ENCODE measurements around the gene RUNX1.

GRCh38 chr21:34859976-34860653, 189.0 kb downstream of the RUNX1 start:
- TF ChIP-seq ZZZ3 (IDR thresholded peaks at IDR 0.05; ENCODE audit: control insufficient read depth, insufficient read length, low read depth) (no peak), BMI1 (IDR thresholded peaks at IDR 0.05; ENCODE audit: borderline replicate concordance) (no peak), CTCF (IDR thresholded peaks at IDR 0.05 in 2 of 3, conservative IDR thresholded peaks at IDR 0.05 in 1 of 3; ENCODE audit: control insufficient read depth in 2 of 3, extremely low read depth in 1 of 3, insufficient read depth in 1 of 3, low read depth in 3 of 3, low read length in 3 of 3) (no peak)

All from GM12878 (cell line).